Astrocyte of the hippocampus (primary cell): ENCODE measurements around the gene MED4.
"Not testable (repeated sequence)": the region's sequence is repeated elsewhere in the genome, so short reads cannot be mapped to it uniquely, and the experiment has no call there.

Source experiments
- DNase-seq: peaks from one replicate; pipeline ENCODE4 v3.0.0; 2011; ENCODE audit warnings: low read depth, low spot score

Gene MED4

DNA sequence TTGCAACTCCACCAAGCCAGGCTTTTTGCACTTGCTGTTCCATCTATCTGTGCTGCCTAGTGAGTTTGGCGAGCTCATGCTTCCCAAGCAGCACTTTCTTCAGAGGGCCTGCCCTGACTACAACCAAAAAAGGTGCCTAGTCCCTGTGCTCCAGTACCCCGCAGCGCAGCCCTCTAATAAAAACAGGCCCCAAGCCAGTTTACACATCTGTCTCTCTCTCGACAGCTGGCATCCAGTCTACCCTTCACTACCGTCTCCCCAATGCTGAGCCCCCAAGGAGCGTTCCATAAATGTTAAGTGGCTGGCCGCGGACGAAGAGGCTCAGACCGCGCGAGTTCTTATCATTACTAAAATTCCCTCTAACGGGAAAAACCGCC, 512 bp downstream of the MED4 start:
- no peak for DNase-seq

DNA sequence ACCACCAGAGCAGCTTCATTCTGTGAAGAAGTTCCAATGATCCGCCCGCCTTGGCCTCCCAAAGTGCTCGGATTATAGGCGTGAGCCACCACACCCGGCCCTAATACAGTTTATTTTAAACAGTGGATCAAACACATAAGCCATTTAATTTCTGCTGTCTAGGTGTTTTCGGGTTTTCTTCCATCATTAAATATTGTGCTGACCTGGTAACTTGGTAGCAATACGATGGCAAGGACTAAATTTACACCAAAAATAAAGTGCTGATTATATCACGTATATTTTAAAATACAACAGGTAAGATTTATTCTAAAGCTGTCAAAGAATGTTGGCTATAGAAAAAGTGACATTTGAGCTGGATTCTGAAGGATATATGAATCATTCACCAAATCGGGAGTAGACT, 1.3 kb downstream of the MED4 start:
- DNase-seq: no peak

DNA sequence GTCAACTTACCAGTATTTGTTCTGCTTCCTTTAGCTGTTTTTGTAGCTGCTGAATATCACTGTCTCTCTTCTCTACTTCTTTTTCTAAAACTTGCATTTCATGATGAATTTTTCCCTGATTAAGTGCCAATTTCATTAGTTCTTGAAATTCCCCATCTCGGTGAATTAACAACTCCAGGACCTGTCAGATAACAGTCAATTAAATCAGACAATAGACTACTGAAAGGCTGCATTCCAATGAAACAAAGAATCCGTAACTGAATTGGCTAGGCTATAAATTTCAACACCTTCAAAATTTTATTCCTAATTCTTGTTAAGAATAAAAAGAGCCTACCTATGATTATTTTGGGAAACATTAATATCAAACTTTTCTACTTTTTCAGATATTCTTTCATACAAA, 8.6 kb downstream of the MED4 start:
- DNase-seq: no peak

DNA sequence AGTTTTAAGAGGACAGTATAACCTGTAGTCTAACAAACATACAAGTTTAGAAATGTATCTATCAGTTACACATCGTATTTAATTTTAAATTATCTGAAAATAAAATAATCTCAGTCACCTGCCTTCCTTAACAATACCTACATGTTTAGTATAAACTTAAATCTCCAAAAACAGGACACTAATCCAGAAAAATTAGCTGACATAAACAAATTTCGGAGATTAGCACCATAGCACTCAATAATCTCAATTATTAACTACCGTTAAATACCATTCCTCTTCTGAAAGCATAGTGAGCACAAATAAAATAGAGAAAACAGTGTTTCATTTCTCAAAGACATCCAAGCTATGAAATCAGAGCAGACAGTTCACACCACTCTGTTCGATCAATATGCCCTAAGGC, 13.2 kb downstream of the MED4 start:
- DNase-seq: no peak

DNA sequence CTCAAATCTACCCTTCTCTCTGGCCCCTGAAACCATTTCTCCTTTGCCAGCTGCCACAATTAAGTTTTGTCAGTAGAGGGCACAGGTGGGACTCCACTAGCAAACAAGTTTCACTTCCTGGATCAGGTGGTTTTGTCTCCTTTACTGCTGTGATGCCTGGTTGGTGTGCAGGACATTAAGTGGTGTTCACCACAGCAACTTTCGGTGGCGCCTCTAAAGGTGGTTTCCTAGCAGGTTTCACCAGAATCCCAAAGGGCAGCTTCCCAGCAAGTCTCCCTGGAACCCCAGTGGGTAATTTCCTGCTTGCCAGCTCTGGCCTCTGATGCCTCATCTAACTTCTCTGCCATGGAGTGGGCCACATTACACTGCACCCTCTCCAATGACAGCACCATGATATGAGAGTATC, 16.6 kb downstream of the MED4 start:
- peak; percentile 13 for DNase-seq

DNA sequence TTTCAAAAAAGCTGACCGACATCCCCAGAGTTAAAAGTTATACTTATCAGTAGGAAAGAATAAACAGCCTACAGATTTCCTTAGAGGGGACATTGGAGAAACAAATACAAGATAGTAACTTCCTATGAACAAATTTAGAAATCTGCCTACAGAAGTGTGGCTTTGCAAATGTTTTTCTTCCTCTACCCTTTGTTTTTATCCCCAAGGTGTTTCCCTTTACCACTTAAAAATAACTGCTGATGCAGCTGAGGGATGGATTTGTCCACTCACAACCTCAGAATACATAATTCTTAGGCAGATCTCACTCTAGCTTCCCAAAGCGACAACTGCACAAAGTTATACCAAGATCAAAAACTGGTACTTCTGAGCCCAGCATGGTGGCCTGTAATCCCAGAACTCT, 20.9 kb downstream of the MED4 start:
- no peak for DNase-seq

DNA sequence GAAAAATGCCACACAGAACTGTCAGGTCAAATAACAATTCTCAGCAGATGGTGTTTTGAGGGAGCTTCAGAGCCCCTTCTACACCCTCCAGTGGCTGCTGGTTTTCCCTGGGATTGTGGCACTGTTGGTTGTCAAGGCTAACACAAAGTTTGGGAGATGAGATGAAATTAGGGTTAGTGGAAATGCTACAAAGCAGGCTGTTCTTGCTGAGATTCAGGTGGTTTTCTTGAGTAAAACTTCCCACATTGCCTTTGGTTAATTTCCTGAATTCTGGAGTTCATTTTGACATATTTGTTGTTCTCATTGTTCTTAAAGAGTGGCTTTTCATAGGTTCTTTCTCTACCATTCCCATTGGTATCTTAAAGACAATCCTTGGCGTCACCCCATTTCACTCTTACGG, 22.1 kb downstream of the MED4 start:
- no peak for DNase-seq

DNA sequence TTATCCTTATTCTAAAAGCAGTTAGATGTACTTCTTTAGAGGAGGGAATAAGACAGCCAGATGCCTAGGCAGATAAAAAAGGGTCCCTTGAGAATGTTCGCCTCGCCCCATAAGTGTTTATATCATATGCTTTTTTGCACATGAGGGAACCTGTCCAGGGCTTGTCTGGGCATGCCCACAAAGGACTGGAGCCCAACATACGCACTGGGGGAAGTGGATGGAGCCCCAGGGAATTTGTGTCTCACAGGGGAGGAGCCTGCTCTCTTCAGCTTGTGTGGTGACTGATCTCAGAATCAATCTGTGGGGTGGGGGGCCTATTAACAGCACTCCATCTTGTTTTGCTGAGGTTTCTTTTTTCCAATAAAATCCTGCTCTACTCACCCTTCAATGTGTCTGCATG, 22.6 kb downstream of the MED4 start:
- DNase-seq: no peak

DNA sequence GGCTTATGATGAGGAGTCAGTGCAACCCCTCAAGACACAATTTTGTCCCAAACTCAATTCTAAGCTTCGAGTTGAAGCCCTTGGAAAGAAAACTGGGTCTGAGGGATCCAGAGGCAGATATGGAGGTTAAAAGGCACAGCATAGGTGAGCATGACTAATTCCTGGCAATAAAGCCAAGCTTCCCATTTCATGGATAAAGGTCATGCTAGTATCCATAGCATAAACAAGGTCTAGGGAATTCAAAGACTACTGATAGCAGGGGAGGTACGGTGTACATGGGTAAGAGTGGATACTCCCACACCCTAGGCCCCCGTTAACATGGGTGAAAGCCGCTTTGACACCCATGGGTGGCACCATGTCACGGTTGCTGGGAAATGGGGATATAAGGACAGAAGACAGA, 24.0 kb downstream of the MED4 start:
- DNase-seq: no peak

DNA sequence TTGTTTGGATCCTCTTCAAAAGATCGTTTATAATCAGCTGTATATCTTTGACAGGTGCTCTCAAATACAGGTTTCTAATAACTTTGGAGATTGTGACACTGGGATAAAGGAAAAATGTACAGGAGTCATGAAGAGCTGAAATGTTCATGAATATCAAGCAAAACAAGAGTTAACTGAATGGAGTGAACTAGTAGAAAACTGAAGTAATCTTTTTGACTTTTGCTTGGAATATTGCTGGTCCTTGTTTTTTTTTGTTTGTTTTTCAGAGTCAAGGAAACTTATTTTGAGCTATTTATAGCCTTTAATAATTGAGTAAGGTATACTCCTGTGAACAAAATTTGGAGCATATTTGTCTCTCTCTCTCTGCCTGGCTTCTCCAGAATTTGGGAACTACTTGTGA, 25.3 kb downstream of the MED4 start:
- no peak for DNase-seq

DNA sequence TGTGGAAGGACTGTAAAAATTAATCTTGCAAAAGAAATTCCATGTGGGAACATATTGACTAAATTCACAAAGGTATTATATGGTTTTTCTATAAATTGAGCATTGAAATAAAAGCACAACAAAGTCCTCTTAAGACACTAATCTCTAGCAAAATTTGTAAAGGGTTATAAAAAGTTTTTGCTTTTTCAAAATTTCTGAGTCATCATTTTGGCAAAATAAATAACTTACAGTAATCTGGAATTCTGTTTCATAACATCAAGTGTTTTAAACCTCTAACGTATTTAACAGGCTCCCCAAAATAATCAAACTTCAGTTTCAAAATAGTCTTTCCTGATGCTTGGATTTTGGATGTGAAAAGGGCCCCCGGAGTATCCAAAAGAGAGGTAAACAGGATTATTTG, 26.0 kb downstream of the MED4 start:
- no peak for DNase-seq

DNA sequence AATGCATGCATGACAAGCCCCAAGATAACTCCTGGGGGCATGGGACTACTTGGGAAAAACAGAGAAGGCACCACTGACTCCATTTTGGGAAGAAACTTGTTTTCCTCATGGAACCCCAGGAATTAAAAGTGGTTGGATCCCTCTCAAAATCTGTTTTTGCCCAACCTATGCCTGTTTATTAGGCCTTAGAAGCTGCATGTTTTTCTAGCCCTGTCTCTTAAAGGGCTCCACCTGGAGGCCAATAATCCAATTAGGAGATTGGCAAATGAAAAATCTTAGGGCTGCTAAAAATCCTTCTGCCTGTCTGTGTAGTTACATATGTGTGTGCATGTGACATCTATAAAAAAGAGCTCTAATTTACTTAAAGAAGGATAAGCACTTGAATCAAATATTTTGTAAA, 26.9 kb downstream of the MED4 start:
- DNase-seq: no peak

DNA sequence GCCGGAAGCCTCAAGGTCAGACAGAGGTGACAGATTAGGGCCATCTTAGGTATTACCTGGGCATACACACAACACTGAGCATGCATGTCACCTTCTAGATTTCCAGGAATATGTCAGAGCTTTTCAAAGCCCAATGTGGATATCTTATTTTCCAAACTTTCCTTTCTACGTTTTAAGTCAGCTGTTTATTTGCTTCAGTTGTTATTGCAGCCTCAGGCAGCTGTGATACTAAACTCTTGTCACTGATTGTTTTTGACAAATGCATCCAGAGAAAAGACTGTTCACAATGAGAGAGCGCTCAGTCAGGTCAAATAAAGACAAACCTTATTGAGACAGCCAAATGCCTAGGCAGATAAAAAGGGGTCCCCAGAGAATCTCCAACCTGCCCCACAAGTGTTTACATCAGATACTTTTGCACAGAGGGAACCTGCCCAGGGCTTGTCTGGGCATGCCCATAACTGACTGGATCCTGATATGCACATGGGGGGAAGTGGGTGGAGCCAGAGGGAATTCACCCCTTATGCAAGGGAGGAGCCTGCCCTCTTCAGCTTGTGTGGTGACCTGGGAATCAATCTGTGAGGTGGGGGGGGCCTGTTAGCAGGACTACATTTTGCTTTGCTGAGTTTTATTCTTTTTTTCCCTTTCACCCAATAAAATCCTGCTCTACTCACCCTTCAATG, 28.5 kb downstream of the MED4 start:
- DNase-seq: no peak

DNA sequence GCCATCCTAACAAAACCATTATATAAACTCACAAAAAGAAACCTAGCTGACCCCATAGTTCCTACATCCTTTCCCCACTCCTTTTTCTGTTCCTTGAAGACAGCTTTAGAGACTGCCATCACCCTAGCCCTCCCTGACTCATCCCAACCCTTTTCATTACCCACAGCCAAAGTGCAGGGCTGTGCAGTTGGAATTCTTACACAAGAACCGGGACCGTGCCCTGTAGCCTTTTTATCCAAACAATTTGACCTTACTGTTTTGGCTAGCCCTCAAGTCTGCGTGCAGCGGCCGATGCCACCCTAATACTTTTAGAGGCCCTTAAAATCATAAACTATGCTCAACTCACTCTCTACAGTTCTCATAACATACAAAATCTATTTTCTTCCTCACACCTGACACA, 35.0 kb downstream of the MED4 start:
- not testable (repeated sequence) for DNase-seq

DNA sequence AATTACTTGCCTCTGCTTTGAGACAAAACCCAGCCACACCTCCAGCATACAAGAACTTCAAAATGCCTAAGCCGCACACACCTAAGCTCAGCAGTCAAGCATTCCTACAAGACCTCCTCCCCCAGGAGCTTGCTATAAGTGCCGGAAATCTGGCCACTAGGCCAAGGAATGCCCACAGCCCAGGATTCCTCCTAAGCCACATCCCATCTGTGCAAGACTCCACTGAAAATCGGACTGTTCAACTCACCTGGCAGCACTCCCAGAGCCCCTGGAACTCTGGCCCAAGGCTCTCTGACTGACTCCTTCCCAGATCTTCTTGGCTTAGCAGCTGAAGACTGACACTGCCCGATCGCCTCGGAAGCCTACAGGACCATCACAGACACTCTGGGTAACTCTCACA, 36.4 kb downstream of the MED4 start:
- DNase-seq: peak; percentile 75

DNA sequence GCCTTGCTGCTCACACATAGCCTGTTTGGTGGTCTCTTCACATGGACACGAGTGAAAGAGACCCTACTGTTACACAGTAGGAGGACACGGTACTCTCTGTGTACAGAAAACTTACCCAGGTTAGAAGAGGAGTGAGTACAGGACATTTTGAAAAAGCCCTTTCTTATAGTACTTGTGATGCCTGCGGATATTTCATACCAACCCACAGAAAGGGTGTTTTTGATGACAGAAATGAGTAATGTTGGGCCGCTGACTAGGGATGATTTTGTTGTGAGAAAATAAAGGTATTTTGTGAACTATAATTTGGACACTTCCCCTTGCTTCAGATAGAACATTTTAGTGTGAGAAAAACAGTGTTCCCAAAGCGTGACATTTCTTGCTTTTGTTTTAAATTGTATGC, 39.2 kb downstream of the MED4 start:
- no peak for DNase-seq

DNA sequence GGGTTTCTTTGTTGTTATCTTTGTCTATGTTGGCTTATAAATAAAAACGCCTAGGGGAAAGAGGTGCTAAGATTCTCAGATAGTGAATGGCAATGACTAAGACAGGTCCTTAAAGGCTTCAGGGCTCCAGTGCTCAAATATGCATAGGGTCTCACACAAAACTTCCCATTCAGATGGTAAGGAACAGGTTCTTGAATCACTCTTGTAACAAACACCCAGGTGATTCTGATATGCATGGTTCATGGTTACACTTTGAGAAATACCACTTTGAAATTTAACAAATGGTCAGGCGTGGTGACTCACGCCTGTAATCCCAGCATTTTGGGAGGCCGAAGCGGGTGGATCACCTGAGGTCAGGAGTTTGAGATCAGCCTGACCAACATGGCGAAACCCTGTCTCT, 40.3 kb downstream of the MED4 start:
- DNase-seq: no peak

DNA sequence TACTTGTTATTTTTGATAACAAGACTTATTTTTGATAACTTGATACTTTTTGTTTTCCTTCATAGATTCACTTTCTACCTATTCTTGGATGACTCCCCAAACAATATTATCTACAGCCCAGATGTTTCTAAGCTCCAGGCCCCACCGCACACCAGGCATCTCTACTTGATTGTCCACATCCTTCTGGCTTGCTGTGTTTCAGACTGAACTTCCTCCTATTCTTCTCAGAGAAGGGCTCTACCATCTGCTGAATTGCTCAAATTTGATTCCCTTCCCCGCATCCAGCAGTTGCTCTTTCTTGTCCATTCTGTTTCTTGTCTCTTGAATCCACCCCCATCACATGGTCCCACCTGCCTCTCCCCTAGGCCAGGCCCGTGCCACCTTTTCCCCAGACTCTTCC, 44.4 kb downstream of the MED4 start:
- no peak for DNase-seq

DNA sequence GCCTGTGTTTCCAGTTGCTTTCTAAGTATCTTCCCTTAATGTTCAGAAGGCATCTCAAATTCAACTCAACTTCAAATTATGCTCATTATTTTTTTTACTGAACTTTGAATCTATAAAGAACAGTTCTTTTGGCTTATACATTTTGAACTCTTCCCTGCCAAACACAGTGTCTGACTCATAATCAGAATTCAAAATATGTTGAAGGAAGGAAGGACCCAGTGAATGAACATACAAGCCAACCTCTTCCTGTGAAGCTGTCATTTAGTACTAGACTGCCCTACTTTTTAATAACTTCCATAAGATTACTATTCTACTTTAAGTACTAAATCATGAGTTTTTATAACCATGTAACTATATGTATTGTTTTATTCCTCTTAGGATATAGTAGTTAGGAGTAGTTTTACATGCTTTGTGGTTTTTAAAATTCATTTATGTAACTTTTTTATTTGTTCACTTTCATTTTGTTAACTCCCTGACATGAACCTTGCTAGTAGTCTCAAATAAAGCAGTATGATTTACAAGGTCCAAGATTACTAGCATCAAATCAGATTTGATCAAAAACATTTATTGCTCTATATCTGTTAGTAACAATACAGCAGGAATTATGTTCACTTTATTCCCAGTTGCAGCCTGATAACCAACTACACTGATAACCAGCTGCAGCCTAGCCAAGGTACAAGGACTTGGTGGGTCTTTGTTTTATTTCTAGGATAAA, 51.0 kb downstream of the MED4 start:
- peak; percentile 55 for DNase-seq

DNA sequence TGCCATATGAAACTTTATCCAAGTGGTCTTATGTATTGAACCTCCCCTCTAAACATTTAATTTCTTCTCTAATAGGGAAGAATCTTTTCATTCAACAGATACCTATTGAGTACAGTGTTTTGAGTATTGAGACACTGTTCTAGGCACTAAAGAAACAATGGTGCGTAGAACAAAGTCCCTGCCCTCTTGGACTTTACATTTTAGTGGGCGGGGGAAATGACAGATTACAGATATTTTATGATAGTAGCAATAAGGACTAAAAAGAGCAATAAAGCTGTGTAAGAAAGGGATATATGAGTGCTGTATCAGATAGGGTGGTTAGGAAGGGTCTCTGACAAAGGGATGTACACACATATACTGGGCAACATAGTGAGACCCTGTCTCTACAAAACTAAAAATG, 52.0 kb downstream of the MED4 start:
- no peak for DNase-seq

DNA sequence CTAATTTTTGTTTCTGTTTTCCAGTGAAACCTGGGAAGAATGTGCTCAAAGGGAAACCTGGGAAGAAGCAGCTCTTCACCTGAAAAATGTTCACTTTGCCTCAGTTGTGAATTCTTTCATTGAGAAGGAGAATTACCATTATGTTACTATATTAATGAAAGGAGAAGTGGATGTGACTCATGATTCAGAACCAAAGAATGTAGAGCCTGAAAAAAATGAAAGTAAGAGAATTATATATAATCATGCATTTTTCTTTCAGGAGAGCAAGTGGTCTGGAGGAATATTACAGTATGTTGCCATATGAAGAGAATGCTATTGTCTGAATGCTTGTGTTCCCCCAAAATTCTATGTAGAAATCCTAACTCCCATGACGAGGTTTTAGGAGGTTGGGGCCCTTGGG, 54.0 kb downstream of the MED4 start:
- DNase-seq: no peak

DNA sequence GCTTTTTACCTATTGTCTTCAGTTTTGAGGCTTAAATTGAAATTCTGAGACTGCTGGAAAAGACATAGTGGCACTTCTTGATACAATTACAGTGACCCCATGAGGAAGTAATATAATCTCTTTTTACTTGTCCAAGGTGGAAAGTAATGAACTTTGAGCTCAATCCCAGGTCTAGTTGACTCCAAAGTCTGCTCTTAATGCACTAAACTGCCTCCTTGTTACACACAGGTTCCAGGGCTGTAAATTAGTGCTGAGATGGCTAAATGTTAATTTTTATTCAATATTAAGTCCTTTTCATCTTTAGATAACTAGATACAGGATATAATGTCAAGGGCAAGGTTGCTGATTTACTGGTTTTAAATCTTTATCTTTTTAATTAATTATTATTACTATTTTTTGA, 54.9 kb downstream of the MED4 start:
- no peak for DNase-seq

DNA sequence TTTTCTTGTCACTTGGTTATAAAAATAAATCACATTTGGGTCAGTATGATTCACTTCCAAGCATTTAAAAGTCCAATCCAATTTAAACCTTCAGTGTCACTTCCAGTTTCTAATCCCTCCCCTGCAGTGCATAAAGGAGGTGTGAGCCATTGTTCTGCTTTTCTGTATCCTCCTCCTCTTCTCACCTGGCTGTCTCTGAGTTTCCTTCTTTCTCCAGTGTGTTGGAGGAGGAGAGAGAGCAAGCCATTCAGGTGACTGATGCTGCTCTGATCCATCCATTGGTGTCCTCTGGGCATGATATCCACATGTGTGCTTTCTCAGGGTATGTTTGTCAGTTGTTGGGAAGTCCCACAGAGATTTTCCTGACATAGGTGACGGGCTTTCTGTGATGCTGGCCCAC, 56.1 kb downstream of the MED4 start:
- no peak for DNase-seq
